AG04449 (cell line): ENCODE measurements around the gene AFF2.
A peak's percentile ranks its signal among the peaks of the same experiment; 100 is the strongest.

ENCODE experiments used
- CTCF ChIA-PET: fragments of 350-600 bp; formaldehyde crosslinking; extraction: SDS; loops from one replicate; lab custom pipeline; 2021; ENCODE audit warnings: antibody characterized with exemption; lab: Yijun Ruan, JAX
- POLR2A ChIA-PET: fragments of 400-600, 350-600 bp; formaldehyde crosslinking; extraction: SDS; loops from one replicate; lab custom pipeline; 2020; ENCODE audit warnings: antibody characterized with exemption, inconsistent platforms; lab: Yijun Ruan, JAX
- DNase-seq: peaks from one replicate; pipeline ENCODE4 v3.0.0-alpha.2; 2010; ENCODE audit warnings: low read depth, low spot score
- H3K4me3 ChIP-seq: 2 replicates; pipeline ENCODE4 v1.5.1; 2011; ENCODE audit warnings: low read depth, mild to moderate bottlenecking, control low read depth, low read length
- CTCF ChIP-seq: IDR thresholded peaks from one replicate; pipeline ENCODE4 v1.5.1; 2011; ENCODE audit warnings: mild to moderate bottlenecking, moderate library complexity, low read length, control low read depth, inconsistent platforms; ENCODE audit not compliant: insufficient read depth; ENCODE audit errors: missing control alignments

Gene AFF2

GRCh38 chrX:148928811-148929210, 428.4 kb downstream of the AFF2 start:
- POLR2A ChIA-PET: no interaction called here
- H3K4me3 ChIP-seq: no peak overlapping the region
- CTCF ChIA-PET: no interaction called here
- no peak for DNase-seq
- TF ChIP-seq CTCF: no peak

DNA sequence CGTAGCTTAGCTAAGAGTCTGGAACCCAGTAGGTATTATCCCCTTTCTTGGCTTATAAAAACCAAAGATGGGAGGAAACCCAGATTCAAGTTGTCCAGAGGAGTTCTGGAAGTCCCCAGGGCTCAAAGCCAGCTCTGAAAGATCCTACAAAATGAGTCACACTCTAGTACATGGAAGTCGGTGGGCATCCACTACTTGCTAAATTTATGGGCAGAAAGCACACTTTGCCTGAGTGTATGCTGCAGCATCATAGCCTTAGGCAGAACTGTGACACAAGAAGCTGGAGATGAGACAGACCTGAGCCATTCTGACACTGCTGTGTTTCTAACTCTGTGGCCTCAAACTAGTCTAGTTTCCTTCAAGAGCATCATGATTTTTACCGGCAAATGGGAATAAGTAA, 429.3 kb downstream of the AFF2 start:
- DNase-seq: peak; percentile 4
- POLR2A ChIA-PET: no interaction called here
- CTCF ChIA-PET: no interaction called here
- TF ChIP-seq CTCF: no peak
- H3K4me3 ChIP-seq: no peak overlapping the region

DNA sequence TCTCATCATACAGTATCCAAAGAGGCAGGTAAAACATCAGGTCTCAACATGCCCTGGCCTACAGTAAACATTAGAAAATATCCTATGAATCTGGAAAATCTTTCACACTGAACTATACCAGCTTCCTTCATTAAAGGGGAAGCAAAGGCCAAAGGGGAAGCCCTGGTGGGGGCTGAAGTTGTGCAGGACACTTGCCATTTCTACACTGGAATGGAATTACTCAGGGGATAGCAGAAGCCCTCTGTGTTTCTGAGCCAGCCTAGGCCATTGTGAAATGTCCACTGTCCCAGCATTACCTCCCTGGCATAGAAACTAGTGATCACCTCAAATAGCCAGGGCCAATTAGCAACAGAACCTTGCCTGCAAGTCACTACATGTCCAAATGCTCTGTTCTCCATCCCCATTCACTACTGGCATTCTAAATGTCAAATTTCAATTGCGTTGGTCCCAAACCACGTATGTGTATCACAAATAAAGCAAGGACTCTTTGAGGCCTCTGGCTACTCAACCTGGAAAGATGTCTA, 429.9 kb downstream of the AFF2 start:
- DNase-seq: no peak
- POLR2A ChIA-PET: no interaction called here
- no peak for TF ChIP-seq CTCF

GRCh38 chrX:148933881-148934280, 433.5 kb downstream of the AFF2 start:
- no peak overlapping the region for H3K4me3 ChIP-seq
- no peak for DNase-seq
- ChIA-PET CTCF (interaction anchor here (0.9 kb wide), 1 partner anchor 11 kb away, joined by 3 read pairs; no protein-coding TSS in a partner anchor), POLR2A (no interaction called here)
- no peak for TF ChIP-seq CTCF

More for the DNA sequence above, 429.9 kb downstream of the AFF2 start:
- no peak overlapping the region for H3K4me3 ChIP-seq
- CTCF ChIA-PET: no interaction called here

DNA sequence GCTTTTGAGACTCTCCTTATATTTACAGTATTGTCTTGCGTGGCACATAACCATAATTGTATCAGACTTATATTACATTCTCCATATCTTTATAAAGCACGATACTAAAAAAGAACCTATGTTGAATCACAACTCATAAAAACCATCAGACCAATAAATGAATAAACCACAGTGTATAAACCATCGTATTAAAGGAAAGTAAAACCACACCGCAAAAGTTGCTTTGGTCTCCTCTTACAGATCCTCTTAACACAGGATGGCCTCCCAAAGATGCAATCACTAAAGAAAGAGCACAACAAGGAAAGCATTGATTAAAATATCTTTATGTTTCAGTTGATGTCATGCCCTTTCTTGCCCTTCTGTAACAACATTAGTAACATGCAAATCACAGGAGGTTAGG, 437.9 kb downstream of the AFF2 start:
- ChIA-PET POLR2A (no interaction called here), CTCF (no interaction called here)
- no peak for TF ChIP-seq CTCF
- H3K4me3 ChIP-seq: no peak overlapping the region
- no peak for DNase-seq

- ChIA-PET CTCF (no interaction called here), POLR2A (no interaction called here)
- no peak for TF ChIP-seq CTCF
- H3K4me3 ChIP-seq: no peak overlapping the region
- no peak for DNase-seq
These were observed 440.1 kb downstream of the AFF2 start for GRCh38 chrX:148940411-148940996.
